A549 (cell line): Measurements from ENCODE around the gene ZNF597.

Source experiments
- ELK1 ChIP-seq: fragments of 150-350 bp; IDR thresholded peaks from 2 replicates; pipeline ENCODE4 v1.6.1; 2014; ENCODE audit warnings: low read depth, mild to moderate bottlenecking, low read length
- EP300 ChIP-seq, 2 experiments: fragments of >200 bp; sonication (Bioruptor Twin); formaldehyde crosslinking; IDR thresholded peaks; 2 replicates in 1 of 2; 3 replicates in 1 of 2; pipeline ENCODE4 v1.6.1; 2016 to 2017
- USF2 ChIP-seq: fragments of 450-650 bp; IDR thresholded peaks from 2 replicates; pipeline ENCODE4 v1.6.1; 2014; ENCODE audit warnings: antibody characterized with exemption
- TF ChIP-seq, protein P1 (sequence below): fragments of >200 bp; sonication (Bioruptor Twin); formaldehyde crosslinking; IDR thresholded peaks from 3 replicates; pipeline ENCODE4 v1.5.1; 2016

DNA sequence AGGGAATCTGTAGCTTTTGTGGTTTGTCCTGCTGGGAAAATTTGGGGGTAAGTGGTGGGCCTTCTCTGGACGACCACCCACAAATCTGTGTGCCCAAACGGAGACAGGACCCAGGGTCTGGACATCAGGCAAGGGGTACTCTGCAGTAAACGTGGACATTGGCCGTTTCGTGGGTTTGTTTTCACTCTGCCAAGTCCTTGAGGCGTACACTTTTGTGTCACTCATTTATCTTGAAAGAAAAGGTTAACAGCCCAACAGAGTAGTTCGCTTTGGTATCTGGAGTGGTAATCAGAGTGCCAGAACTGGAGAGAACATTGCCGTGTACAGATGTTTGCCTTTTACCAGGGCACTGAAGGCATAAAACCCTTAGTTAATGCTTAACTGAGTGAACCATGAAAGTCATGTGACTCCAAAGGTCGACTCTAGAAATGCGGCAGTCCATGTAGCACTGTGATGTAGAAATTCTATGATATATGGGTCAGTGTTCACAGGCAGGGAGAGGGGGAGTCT, 15.6 kb upstream of the ZNF597 start:
- TF ChIP-seq USF2 (peak; percentile 68), EP300 (IDR thresholded peaks at IDR 0.05) (no peak), ELK1 (no peak)
- TF ChIP-seq, protein P1, sequence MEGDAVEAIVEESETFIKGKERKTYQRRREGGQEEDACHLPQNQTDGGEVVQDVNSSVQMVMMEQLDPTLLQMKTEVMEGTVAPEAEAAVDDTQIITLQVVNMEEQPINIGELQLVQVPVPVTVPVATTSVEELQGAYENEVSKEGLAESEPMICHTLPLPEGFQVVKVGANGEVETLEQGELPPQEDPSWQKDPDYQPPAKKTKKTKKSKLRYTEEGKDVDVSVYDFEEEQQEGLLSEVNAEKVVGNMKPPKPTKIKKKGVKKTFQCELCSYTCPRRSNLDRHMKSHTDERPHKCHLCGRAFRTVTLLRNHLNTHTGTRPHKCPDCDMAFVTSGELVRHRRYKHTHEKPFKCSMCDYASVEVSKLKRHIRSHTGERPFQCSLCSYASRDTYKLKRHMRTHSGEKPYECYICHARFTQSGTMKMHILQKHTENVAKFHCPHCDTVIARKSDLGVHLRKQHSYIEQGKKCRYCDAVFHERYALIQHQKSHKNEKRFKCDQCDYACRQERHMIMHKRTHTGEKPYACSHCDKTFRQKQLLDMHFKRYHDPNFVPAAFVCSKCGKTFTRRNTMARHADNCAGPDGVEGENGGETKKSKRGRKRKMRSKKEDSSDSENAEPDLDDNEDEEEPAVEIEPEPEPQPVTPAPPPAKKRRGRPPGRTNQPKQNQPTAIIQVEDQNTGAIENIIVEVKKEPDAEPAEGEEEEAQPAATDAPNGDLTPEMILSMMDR, result no peak
